NT2/D1 (cell line): Measurements from ENCODE around the gene ACSL1.

ENCODE experiments used
- SUZ12 ChIP-seq: IDR thresholded peaks from 2 replicates; pipeline ENCODE4 v1.6.1; 2011; ENCODE audit not compliant: insufficient read length, insufficient read depth; ENCODE audit errors: extremely low read depth
- YY1 ChIP-seq: IDR thresholded peaks from 2 replicates; pipeline ENCODE4 v1.6.1; 2011; ENCODE audit not compliant: insufficient read length, insufficient read depth
- ZNF274 ChIP-seq: IDR thresholded peaks from 2 replicates; pipeline ENCODE4 v1.6.1; 2011; ENCODE audit warnings: mild to moderate bottlenecking, low read depth, low read length

- no peak for TF ChIP-seq YY1
- no peak for TF ChIP-seq SUZ12
- no peak for TF ChIP-seq ZNF274
Measured at GRCh38 chr4:184806711-184807110, 19.1 kb downstream of the ACSL1 start.
